Left cardiac atrium (tissue), 4 donors: ENCODE results near the gene SFTPA2. TPM values are rescaled to one million over a fixed set of nuclear protein-coding genes. Genes with fewer than 3 reads are reported as not detected.
"Not testable (repeated sequence)": the region's sequence is repeated elsewhere in the genome, so short reads cannot be mapped to it uniquely, and the experiment has no call there.

Source experiments
- ATAC-seq, 2 donors: fragments of 200-7000 bp; cut with Tn5 transposase; one replicate each; pipeline ENCODE4 v1.9.1; 2020; ENCODE audit warnings: mild to moderate bottlenecking in 2 of 2, moderate library complexity in 2 of 2
- DNase-seq: peaks from one replicate; pipeline ENCODE4 v3.0.0-alpha.2; 2020
- intact Hi-C, 2 donors: fragments of 100-400 bp; cut with DNase I; formaldehyde crosslinking; loops; one replicate each; pipeline versions ENCODE4 v1.14.1 to v1.15.1; 2022 to 2023
- total RNA-seq, 2 donors: library from RNA; stranded (reverse); fragmentation: NEBNext Ultra II Directional; extraction: Animal tissue kit (Norgen Biotek cat#: 25700); gene quantifications; one replicate each; pipeline ENCODE4 v1.2.1, GENCODE V29; 2021
- donor health status: DM: no; HTN: yes; CAD: no.
- donor health status: DM: no; HTN: yes; CAD: no; lungs with severe emphysema.
- donor health status: DM: yes; HTN: yes; CAD: no.
- donor health status: Dilated cardiomyopathy.

The SFTPA2 gene
- total RNA-seq, 2 donors from 2014 or later = 0.34 TPM; not detected in 1

- DNase-seq, ATAC-seq, intact Hi-C loops: not testable (repeated sequence)
Observed at GRCh38 chr10:79523157-79523853, 36.9 kb downstream of the SFTPA2 start.

DNA sequence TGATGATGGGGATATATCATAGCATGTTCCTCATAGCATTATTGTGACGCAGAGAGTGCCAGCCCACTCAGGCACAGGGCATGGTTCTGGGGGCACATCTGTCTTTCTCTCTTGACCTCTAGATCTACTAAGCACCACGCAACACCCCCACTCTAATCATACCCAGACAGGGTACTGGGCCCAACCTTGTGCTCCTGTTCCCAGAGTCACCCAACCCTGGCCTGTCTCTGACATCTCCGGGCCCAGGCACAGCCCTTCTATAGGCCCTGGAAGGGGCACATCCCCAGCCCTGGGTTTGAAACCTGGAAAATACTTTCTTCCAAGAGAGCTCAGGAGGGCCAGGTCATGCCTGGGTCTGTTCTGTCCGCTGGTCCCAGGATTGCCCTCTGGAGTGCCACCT lies 37.7 kb downstream of the SFTPA2 start:
- DNase-seq, ATAC-seq, intact Hi-C loops: not testable (repeated sequence)

- intact Hi-C loops, DNase-seq, ATAC-seq: not testable (repeated sequence)
Observed at GRCh38 chr10:79521751-79522150, 38.5 kb downstream of the SFTPA2 start.

- DNase-seq, intact Hi-C loops, ATAC-seq: not testable (repeated sequence)
Observed at GRCh38 chr10:79517567-79517966, 42.6 kb downstream of the SFTPA2 start.

DNA sequence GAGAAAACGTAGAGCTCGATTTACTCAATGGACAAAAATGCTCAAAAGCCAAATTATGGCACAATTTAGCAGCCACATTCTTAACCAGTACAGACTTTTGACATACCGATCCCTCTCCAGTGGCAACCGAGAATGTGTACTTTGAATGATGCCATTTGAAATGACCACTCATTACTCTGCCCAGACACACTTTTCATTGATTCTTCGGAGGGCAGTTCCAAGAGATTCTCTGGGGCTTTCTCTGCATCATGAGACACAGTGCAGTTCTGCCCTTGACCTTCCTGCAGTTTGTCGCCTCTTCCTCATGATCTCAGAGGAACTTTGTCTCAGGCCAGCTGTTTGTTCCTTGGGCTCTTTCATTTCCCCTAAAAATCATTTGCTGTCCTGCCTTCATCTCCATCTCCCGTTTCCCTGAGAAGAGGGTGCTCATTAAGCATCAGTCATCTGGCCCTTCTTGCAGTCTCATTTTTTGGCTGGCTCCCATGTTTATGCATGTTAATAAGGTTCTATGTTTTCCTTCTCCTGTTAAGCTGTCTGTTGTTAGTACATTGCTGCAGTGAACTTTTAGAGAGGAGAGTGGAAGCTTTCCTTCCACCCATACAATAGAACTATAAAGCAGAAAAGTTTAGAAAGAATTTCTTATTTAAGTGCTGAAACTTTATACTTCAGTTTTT lies 43.5 kb downstream of the SFTPA2 start:
- intact Hi-C loops, ATAC-seq, DNase-seq: not testable (repeated sequence)

DNA sequence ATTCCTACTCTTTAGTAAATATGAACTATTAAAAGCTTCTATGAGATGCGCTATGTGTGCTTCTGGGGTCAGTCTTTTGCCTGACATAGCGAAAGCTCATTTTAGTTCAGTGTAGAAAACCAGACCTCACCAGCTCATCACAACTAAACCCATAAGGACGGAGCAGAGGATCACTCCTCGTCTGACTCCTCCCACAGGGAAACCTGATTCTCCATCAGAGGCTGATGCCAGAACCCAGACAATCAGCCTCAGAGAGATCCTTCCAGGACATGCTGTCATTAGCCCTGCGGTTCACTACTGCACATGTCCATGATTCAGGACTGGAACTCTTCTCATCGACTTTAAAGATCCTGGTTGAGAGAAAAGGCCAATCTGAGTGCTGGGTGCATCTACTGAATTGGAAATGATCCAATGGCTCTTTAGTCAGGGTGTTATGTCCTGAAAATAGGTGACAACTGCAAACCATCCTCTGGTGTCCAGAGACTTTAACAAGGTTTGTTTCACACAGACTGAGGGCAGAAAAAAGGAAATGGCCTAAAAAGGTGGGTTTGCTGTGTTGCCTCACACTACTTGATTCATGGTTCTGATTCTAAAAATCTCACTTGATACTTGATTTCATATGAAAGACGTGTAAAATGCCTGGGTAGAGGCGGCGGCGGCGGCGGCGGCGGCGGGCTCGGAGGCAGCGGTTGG lies 48.2 kb downstream of the SFTPA2 start, which contains the start of gene EIF5AL1:
TSS of gene EIF5AL1 (plus strand) at position 643 of the 693 bp plus-strand sequence. CDS start 117 bp downstream, outside the sequence.
- DNase-seq, ATAC-seq, intact Hi-C loops: not testable (repeated sequence)

GRCh38 chr10:79509934-79510508 lies 50.2 kb downstream of the SFTPA2 start:
- DNase-seq, intact Hi-C loops: not testable (repeated sequence)
- peak in 1 of 2 donors; percentile 44 for ATAC-seq

DNA sequence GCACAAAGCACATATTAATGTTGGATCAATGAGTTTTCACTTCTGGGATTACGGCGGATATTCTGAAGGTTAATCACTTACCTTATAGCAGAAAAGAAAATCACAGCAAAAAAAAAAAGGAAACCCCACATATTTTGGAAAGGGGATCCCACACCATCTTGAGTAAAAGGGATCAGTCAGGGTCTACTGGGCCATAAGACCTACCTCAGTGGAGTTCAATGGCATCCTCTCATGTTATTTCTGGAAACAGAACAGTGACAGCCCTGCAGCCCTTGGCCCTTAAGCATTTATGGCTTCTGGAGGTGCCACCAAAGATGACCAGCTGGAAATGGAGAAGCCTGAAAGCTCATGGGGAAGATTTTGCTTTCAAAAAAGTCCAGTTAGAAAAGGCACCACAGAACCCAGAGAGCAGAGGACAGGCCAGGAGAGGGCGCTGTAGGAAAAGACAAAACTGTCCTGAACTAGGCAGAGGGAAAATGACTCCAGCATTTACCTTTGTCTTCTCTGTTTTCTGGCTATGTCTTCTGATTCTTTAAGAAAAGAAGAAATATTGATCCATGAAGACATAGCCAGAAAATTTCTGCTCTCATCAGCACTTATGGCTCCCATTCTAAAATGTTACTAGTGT lies 50.8 kb downstream of the SFTPA2 start:
- intact Hi-C loops, DNase-seq: not testable (repeated sequence)
- peak; percentile 59 to 64 for ATAC-seq

- ATAC-seq, DNase-seq, intact Hi-C loops: not testable (repeated sequence)
Observed at GRCh38 chr10:79508245-79508644, 52.0 kb downstream of the SFTPA2 start.

GRCh38 chr10:79507440-79508167 lies 52.6 kb downstream of the SFTPA2 start:
- ATAC-seq (no peak), DNase-seq (no peak)
- intact Hi-C loops = no loop called here

Other genes starting within 250 kb of the SFTPA2 start
- gene PPIF, start 212.9 kb downstream of the SFTPA2 start, total RNA-seq = 100 to 1,000 TPM; 110 to 155 TPM
- gene ZCCHC24, start 114.8 kb downstream of the SFTPA2 start, total RNA-seq = 10 to 100 TPM; 52.9 to 56.6 TPM
- under 1 TPM; 0.09 to 0.24 TPM for gene EIF5AL1, start 47.9 kb downstream of the SFTPA2 start, total RNA-seq
- gene SFTPA1, start 50.5 kb upstream of the SFTPA2 start, total RNA-seq = under 1 TPM in 1 of 2 donors, not detected in 1; 0.26 TPM
- under 1 TPM; 0.73 to 0.88 TPM for gene NUTM2B, start 142.8 kb upstream of the SFTPA2 start, total RNA-seq